GM04503 (cell line): ENCODE data around the gene KLHL7.

Source experiments
- DNase-seq: peaks from one replicate; pipeline ENCODE4 v3.0.0-alpha.2; 2012; ENCODE audit warnings: low read depth

KLHL7 gene

GRCh38 chr7:23105644-23106056 lies at the start of gene KLHL7:
Gene KLHL7 (plus strand): TSS chr7:23105785. CDS start chr7:23106027, 242 bp downstream.
- DNase-seq: peak; percentile 44

- DNase-seq: no peak
Observed at GRCh38 chr7:23058408-23059096, 47.0 kb upstream of the KLHL7 start.

- no peak for DNase-seq
Observed at GRCh38 chr7:23061327-23061726, 44.3 kb upstream of the KLHL7 start.

- DNase-seq: no peak
Observed at GRCh38 chr7:23062452-23062851, 43.1 kb upstream of the KLHL7 start.

- peak; percentile 38 for DNase-seq
Observed at GRCh38 chr7:23065974-23066373, 39.6 kb upstream of the KLHL7 start.

GRCh38 chr7:23067271-23067670 lies 38.3 kb upstream of the KLHL7 start:
- DNase-seq: peak; percentile 89

- DNase-seq: no peak
Observed at GRCh38 chr7:23072048-23072447, 33.5 kb upstream of the KLHL7 start.

GRCh38 chr7:23072922-23073321 lies 32.7 kb upstream of the KLHL7 start:
- no peak for DNase-seq

GRCh38 chr7:23074443-23075261 lies 30.9 kb upstream of the KLHL7 start:
- DNase-seq: no peak

- DNase-seq: no peak
Observed at GRCh38 chr7:23075571-23075970, 30.0 kb upstream of the KLHL7 start.

- DNase-seq: no peak
Observed at GRCh38 chr7:23076772-23077171, 28.8 kb upstream of the KLHL7 start.

- DNase-seq: no peak
Observed at GRCh38 chr7:23093111-23093510, 12.5 kb upstream of the KLHL7 start.

- DNase-seq: peak; percentile 49
Observed at GRCh38 chr7:23093546-23093945, 12.0 kb upstream of the KLHL7 start.

- no peak for DNase-seq
Observed at GRCh38 chr7:23096518-23097290, 8.9 kb upstream of the KLHL7 start.

GRCh38 chr7:23098029-23098428 lies 7.6 kb upstream of the KLHL7 start:
- DNase-seq: no peak

GRCh38 chr7:23098460-23098859 lies 7.1 kb upstream of the KLHL7 start:
- no peak for DNase-seq

GRCh38 chr7:23100697-23101096 lies 4.9 kb upstream of the KLHL7 start:
- no peak for DNase-seq

- no peak for DNase-seq
Observed at GRCh38 chr7:23105086-23105643, 420 bp upstream of the KLHL7 start.

GRCh38 chr7:23106057-23106822 lies 655 bp downstream of the KLHL7 start:
- DNase-seq: no peak

- DNase-seq: no peak
Observed at GRCh38 chr7:23106823-23107663, 1.5 kb downstream of the KLHL7 start.

GRCh38 chr7:23107781-23108180 lies 2.2 kb downstream of the KLHL7 start:
- no peak for DNase-seq
